NCI-H226 (cell line): ENCODE measurements around the gene GRAMD4.

ENCODE experiments used
- DNase-seq: peaks from one replicate; pipeline ENCODE4 v3.0.0-alpha.2; 2015

Gene GRAMD4

GRCh38 chr22:46676479-46676878 is 56.3 kb downstream of the GRAMD4 start:
- no peak for DNase-seq

DNA sequence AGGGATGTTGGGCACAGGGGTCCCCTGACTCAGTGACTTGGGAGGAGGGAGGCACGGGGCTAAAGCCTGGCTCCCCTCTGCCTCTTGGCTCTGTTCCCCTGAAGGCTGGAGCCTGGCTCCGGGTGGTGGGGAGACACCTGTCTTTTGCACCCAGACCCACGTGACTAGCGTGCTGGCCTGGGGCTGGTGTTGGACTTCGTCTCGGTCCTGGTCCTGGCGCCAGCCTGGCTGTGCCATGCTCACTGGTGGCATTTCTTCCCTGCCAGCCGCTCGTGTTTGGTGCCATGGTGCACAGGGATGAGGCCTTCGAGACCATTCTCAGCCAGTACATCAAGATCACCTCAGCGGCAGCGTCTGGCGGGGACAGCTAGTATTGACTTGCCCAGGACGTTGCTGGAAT is 56.7 kb downstream of the GRAMD4 start:
- no peak for DNase-seq

DNA sequence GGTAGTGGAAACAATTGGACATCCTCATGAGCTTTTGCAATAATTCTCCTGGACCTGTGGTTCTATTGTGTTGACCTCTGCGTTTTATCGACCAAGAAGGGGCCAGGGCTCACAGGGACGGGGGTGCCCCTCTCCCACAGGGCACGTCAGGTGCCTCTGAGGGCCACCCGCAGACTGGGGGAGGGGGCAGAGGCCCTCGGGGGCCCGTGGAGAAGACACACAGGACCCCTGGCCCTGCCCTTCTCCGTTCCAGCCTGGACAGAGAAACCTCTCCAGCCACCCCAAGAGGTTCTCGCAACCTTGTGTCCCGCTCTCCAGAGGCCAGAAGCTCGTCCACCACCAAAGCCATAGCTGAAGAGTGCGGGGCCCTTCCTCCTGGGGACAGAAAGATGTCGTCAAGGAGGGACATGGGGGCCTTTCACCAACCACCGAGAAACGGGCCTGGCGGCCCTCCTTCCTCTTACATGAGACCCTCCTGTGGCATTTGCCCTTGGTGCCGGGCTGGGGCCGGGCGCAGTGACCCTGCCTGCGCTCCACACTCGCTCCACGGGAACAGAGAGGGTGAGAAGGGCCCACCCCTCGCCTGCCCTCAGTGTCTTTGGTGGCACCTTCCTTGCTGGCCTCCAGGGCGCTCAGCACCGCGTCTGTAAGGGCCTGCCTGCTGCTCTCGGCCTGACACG is 57.3 kb downstream of the GRAMD4 start:
- no peak for DNase-seq

DNA sequence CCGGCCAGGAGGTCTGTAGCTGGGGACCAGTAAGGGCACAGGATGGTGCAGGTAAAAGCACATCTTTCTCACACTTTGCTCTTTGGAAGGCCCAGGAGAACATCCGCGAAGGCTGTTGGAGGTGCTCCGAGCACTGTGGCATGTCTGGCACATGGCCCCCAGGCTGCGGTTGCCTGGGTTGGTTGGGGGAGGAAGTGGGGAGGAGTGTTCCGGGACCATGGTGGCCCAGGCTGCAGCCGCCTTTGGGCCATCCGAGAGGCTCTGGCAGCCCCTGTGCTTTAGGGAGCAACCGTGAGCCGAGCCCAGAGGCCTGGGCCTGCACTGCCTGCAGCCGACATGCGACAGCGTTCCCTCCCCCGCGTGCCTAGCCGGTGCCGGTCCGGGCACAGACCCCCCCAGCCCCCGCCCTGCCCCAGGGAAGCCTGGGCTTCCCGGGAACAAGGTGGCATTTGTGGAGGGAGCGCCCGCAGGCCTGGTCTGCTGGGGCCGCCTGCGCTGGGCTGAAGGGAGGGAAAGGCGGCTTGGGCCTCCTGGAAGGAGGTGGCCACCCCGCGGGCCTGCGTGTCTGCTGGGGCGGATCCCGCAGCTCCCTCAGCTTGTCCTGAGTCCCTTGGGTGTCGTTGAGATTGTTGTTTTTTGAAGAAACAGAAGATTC is 57.9 kb downstream of the GRAMD4 start:
- DNase-seq, result no peak

- DNase-seq, result no peak
These were observed 58.9 kb downstream of the GRAMD4 start for GRCh38 chr22:46678785-46679700.

GRCh38 chr22:46679706-46680269 is 59.6 kb downstream of the GRAMD4 start:
- no peak for DNase-seq

DNA sequence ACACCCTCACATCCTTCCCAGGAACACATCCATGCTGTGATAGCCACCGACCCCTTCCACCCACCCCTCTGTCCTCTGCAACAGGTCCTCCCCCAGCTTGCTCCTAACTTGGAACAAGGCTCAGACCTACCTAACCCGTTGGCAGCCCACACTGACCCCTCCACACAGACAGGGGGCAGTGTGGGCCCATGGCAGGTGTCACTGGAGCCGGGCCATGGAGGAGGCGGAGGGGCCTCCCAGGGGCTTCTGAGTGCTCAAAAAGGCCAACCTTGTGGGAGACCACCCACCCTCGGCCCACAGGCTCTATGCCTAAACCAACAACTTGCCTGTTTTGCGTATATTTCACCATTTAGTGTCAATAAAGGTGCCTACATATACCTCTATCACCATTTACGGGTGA is 60.8 kb downstream of the GRAMD4 start:
- DNase-seq, result no peak

DNA sequence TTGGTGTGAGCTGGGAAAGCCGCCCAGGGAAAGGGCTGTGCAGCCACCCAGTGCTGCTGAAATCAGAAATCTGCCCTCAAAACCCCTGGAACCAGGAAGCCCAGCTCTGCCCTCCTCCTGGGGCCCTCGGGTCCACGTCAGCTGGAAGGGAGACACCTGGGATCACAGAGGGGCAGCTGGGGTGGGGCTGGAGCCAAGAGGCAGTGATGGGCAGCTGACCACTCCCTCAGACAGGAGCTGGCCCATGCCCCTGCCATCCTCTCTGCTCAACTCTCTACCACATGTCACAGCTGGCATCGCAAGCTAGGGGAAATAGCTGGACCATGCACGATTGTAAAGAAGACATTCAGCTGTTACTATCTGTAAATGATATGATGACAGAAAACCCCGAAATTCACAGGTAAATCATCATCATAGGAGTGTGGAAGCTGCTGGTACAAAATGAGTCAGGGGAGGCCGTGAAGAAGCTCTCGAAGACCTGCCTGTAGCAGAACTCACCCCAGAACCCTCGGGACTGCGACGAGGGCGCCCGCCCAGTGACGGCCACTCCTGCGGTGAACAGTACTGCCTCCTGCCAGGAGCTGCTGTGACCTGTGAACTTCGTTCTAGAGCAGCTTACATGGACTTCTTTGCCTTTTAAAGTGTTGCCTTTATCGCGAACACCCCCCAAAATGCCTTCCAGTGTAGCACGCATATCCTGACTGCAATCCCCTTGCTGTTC is 62.0 kb downstream of the GRAMD4 start:
- DNase-seq, result no peak

DNA sequence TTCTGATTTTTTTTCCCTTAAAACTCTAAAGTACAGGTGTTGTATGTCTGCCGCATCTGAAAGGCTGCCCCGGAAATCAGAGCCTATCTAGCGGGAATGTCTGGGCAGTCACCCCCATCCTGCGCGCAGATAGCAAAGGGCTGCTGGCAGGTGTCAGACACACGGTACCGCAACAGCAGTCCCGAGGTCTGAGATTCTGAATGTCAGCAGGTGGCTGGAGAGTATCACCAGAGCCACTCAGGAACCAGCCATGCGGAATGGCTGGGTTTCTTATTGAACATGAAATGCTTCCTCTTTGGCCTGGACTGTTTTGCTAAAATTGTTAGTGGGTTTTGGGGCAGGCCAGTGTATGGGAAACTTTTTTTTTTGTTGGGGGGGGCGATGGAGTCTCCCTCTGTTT is 64.5 kb downstream of the GRAMD4 start:
- no peak for DNase-seq

GRCh38 chr22:46686221-46687047 is 66.2 kb downstream of the GRAMD4 start:
- DNase-seq, result no peak

GRCh38 chr22:46687048-46687444 is 66.9 kb downstream of the GRAMD4 start:
- no peak for DNase-seq

- DNase-seq, result no peak
These were observed 67.3 kb downstream of the GRAMD4 start for GRCh38 chr22:46687460-46687859.

GRCh38 chr22:46688949-46689348 is 68.8 kb downstream of the GRAMD4 start:
- DNase-seq, result no peak

DNA sequence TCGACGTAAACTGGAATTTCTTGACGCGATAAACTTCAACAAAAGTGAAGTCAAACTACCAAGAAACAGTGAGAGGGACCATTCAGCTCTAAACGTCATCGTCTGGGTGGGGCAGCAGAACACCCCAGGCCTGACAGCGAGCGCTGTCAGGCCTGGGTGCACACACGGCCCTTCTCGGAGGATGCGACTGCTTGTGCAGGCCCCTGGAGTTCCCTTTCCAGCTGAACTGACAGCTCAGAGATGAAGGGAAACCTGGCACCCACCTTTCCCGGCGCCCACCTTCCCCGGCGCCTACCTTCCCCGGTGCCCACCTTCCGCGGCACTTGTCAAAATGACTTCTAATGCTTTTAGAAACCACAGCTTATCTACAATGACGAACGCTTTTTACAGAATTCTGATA is 70.0 kb downstream of the GRAMD4 start:
- DNase-seq, result no peak

DNA sequence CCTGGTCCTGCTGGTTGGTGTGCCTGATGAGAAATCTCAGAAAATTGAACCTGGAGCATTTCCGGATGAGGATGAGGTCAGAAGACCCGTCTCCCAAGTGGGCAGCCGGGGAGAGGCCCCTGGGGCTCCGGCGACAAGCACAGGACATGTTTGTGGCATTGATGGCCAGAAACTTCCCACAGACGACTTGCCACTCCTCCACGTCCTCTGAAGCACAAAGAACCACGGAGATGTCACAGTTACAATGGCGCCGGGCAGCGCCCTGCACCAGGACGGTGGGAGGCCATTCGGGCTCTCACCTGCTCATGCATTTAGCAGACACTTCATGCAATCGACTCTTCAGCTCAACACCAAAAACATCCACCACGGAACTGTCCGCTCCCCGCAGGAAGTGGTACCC is 71.4 kb downstream of the GRAMD4 start:
- no peak for DNase-seq

DNA sequence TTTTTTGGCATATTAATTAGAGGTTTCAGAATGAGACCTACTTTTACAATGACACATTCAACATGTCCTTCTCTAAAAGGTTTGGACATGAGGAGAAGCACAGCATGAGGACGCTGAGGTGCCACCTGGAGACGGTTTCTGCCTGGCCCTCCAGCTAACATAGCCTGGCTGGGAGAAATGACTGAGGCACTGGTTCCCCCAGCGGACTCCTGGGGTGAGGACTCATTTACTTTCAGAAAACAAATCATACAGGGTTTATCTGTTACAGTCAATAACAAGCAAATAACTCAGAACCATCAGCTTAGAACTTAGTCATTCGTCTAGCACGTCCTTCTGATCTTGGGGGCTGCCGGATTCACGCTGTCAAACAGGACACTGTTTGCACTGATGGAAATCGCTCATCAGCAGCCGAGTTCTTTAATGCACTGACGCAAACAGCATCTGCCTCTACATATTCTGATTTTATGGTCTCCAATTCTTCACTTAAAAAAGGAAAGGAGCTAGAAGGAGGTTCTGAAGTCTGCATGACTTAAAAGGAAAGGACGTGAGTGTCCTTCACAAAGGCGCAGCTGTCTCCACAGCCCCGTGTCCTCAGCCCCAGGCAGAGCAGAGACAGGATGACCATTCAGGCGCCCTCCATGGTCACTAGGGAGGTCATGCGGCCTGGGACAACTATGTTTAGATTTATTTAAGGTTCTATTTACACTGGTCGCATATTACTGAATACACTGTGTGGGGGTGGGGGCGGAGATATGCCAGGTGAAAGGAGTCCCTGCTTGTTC is 73.6 kb downstream of the GRAMD4 start:
- no peak for DNase-seq

DNA sequence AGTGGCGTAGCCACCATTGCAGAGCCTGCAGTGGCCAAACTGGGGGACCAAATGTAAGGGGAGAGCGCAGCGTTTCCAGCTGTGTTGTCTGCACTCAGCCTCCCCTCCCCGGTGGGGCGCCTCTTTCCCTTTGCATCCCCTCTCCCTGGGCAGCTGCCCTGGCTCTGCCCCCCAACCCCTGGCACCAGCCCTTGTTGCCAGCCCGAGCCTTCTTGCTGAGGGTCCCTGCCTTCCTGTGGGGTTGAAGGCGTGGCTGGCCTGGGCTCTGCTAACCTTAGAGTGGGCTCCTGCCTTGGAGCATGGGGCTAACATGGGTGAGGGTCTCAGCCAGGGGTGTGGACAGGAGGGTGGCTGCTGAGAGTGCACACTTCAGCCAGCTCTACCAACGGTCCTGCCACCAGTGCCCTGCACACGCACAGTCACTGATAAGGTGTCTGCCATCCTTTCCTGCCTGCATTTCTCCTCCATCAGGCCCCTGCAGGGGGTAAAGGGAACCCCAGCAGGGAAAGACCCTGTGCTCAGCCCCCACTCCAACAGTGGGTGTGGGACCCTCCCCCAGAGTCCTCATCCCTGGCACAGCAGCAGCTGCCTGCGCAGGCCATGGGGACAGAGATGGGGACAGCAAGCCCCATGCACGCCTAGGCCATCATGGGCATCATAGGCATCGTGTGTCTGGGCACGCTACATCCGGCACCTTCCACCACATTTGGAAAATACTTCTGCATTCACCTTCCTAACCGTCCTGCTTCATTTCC is 74.4 kb downstream of the GRAMD4 start:
- DNase-seq, result no peak

- no peak for DNase-seq
These were observed 75.4 kb downstream of the GRAMD4 start for GRCh38 chr22:46695346-46696228.

GRCh38 chr22:46696229-46696518 is 76.0 kb downstream of the GRAMD4 start:
- no peak for DNase-seq
